ENCODE data around the gene SDR42E1.
"Not testable (repeated sequence)": the region's sequence is repeated elsewhere in the genome, so short reads cannot be mapped to it uniquely, and the experiment has no call there.

The SDR42E1 gene

GRCh38 chr16:81977335-81977942, 33.8 kb downstream of the SDR42E1 start:
- not testable (repeated sequence) for H3K23ac ChIP-seq (ENCODE audit: low read depth, low read length, poor library complexity); H3K4me2 ChIP-seq (ENCODE audit: insufficient read depth, low read length, poor library complexity, severe bottlenecking); H3K4me1 ChIP-seq (ENCODE audit: control insufficient read depth in 2 of 2, insufficient read depth in 1 of 2, low read depth in 1 of 2, low read length in 2 of 2); H3K4me3 ChIP-seq (ENCODE audit: low read length in 2 of 2); H2BK12ac ChIP-seq (ENCODE audit: low read length); H2AFZ ChIP-seq (ENCODE audit: low read length); H3K36me3 ChIP-seq (replicated peaks in 1 of 2; ENCODE audit: control insufficient read depth in 2 of 2, insufficient read depth in 2 of 2, low read length in 2 of 2); H4K8ac ChIP-seq (ENCODE audit: low read depth, low read length); DNase-seq (ENCODE audit: low spot score); H3K27ac ChIP-seq (replicated peaks; ENCODE audit: low read length); H2BK15ac ChIP-seq (ENCODE audit: low read length); H3K4ac ChIP-seq (ENCODE audit: low read length); H2BK5ac ChIP-seq (ENCODE audit: low read length); H3K14ac ChIP-seq (ENCODE audit: low read length); H3K9me3 ChIP-seq (replicated peaks in 1 of 2; ENCODE audit: control insufficient read depth in 2 of 2, insufficient read depth in 1 of 2, low read depth in 1 of 2, low read length in 2 of 2); H3K18ac ChIP-seq (ENCODE audit: low read length); H3K27me3 ChIP-seq (ENCODE audit: control insufficient read depth in 3 of 3, insufficient read depth in 3 of 3, low read depth in 1 of 3, low read length in 3 of 3); H3K79me1 ChIP-seq (ENCODE audit: low read depth, low read length); H4K91ac ChIP-seq (ENCODE audit: low read depth, low read length, poor library complexity); H3K9ac ChIP-seq (ENCODE audit: low read depth, low read length, poor library complexity); H2AK5ac ChIP-seq (ENCODE audit: low read depth, low read length); H2BK120ac ChIP-seq (ENCODE audit: low read depth, low read length)
- no CpG with 5 or more reads among the region's 26 CpGs for WGBS, 2 donors (ENCODE audit: extremely low coverage in 2 of 2, insufficient read length in 2 of 2, insufficient replicate concordance in 1 of 2)

DNA sequence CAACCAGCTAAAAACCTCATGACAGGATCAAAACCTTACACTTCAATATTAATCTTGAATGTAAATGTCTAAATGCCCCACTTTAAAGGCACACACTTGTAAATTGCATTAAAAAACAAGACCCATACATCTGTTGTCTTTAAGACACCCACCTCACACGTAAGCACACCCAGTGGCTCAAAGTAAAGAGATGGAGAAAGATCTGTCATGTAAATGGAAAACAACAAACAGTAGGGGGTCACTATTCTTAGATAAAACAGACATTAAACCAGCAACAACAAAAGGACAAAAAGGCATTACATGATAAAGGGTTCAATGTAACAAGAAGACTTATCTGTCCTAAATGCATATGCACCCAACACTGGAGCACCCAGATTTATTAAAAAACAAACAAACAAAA, 35.6 kb downstream of the SDR42E1 start:
- Histone ChIP-seq H4K91ac (ENCODE audit: low read depth, low read length, poor library complexity) (no peak overlapping the region), H3K27ac (replicated peaks; ENCODE audit: low read length) (no peak overlapping the region), H3K36me3 (replicated peaks in 1 of 2; ENCODE audit: control insufficient read depth in 2 of 2, insufficient read depth in 2 of 2, low read length in 2 of 2) (no peaks in the 10 kb centered on the region), H3K4ac (ENCODE audit: low read length) (no peak overlapping the region), H3K14ac (ENCODE audit: low read length) (no peak overlapping the region), H3K4me1 (ENCODE audit: control insufficient read depth in 2 of 2, insufficient read depth in 1 of 2, low read depth in 1 of 2, low read length in 2 of 2) (no peaks in the 10 kb centered on the region), H2BK120ac (ENCODE audit: low read depth, low read length) (no peak overlapping the region), H3K4me3 (ENCODE audit: low read length in 2 of 2) (no peak overlapping the region), H4K8ac (ENCODE audit: low read depth, low read length) (no peak overlapping the region), H3K23ac (ENCODE audit: low read depth, low read length, poor library complexity) (no peak overlapping the region), H2BK15ac (ENCODE audit: low read length) (no peak overlapping the region), H3K9ac (ENCODE audit: low read depth, low read length, poor library complexity) (no peak overlapping the region), H3K27me3 (ENCODE audit: control insufficient read depth in 3 of 3, insufficient read depth in 3 of 3, low read depth in 1 of 3, low read length in 3 of 3) (no peaks in the 10 kb centered on the region), H2AK5ac (ENCODE audit: low read depth, low read length) (no peak overlapping the region), H3K9me3 (replicated peaks in 1 of 2; ENCODE audit: control insufficient read depth in 2 of 2, insufficient read depth in 1 of 2, low read depth in 1 of 2, low read length in 2 of 2) (peaks cover 0 to 3% of the 10 kb centered on the region in 2 donors), H3K79me1 (ENCODE audit: low read depth, low read length) (no peaks in the 10 kb centered on the region), H2BK12ac (ENCODE audit: low read length) (no peak overlapping the region), H2BK5ac (ENCODE audit: low read length) (no peak overlapping the region), H3K4me2 (ENCODE audit: insufficient read depth, low read length, poor library complexity, severe bottlenecking) (no peak overlapping the region), H2AFZ (ENCODE audit: low read length) (no peak overlapping the region), H3K18ac (ENCODE audit: low read length) (no peak overlapping the region)
- WGBS, 2 donors (ENCODE audit: extremely low coverage in 2 of 2, insufficient read length in 2 of 2, insufficient replicate concordance in 1 of 2): no CpG with 5 or more reads among the region's 1 CpG
- no peak for DNase-seq (ENCODE audit: low spot score)

DNA sequence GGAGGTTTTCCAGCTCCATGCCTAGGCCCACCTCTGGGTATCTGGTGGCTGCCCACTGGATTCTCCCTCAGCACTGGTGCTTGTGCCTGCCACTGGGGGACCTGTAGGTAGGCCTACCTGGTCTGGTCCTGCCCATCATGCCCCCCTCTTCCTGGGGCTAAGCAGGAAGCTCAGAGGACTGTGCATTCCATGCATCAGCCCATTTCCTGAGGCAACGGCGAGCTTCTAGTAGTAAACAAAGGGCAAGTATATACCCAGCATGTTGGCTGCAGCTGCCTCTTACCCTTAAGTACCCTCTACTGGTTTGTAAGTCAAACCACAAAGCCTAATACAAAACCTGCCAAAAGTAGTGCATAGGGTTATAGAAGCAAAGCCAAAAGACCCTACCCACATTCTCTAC, 37.5 kb downstream of the SDR42E1 start:
- Histone ChIP-seq H2BK120ac (ENCODE audit: low read depth, low read length) (no peak overlapping the region), H4K8ac (ENCODE audit: low read depth, low read length) (no peak overlapping the region), H4K91ac (ENCODE audit: low read depth, low read length, poor library complexity) (no peak overlapping the region), H3K14ac (ENCODE audit: low read length) (no peak overlapping the region), H2BK5ac (ENCODE audit: low read length) (no peak overlapping the region), H3K4me2 (ENCODE audit: insufficient read depth, low read length, poor library complexity, severe bottlenecking) (no peak overlapping the region), H3K23ac (ENCODE audit: low read depth, low read length, poor library complexity) (no peak overlapping the region), H3K9ac (ENCODE audit: low read depth, low read length, poor library complexity) (no peak overlapping the region), H3K18ac (ENCODE audit: low read length) (no peak overlapping the region), H3K79me1 (ENCODE audit: low read depth, low read length) (no peaks in the 10 kb centered on the region), H3K27me3 (ENCODE audit: control insufficient read depth in 3 of 3, insufficient read depth in 3 of 3, low read depth in 1 of 3, low read length in 3 of 3) (no peaks in the 10 kb centered on the region), H3K36me3 (replicated peaks in 1 of 2; ENCODE audit: control insufficient read depth in 2 of 2, insufficient read depth in 2 of 2, low read length in 2 of 2) (no peaks in the 10 kb centered on the region), H2AFZ (ENCODE audit: low read length) (no peak overlapping the region), H2BK15ac (ENCODE audit: low read length) (no peak overlapping the region), H3K27ac (replicated peaks; ENCODE audit: low read length) (no peak overlapping the region), H3K4me1 (ENCODE audit: control insufficient read depth in 2 of 2, insufficient read depth in 1 of 2, low read depth in 1 of 2, low read length in 2 of 2) (no peaks in the 10 kb centered on the region), H3K4ac (ENCODE audit: low read length) (no peak overlapping the region), H3K4me3 (ENCODE audit: low read length in 2 of 2) (no peak overlapping the region), H2AK5ac (ENCODE audit: low read depth, low read length) (no peak overlapping the region), H3K9me3 (replicated peaks in 1 of 2; ENCODE audit: control insufficient read depth in 2 of 2, insufficient read depth in 1 of 2, low read depth in 1 of 2, low read length in 2 of 2) (peaks cover 0 to 3% of the 10 kb centered on the region in 2 donors), H2BK12ac (ENCODE audit: low read length) (no peak overlapping the region)
- no peak for DNase-seq (ENCODE audit: low spot score)
- no CpG with 5 or more reads among the region's 2 CpGs for WGBS, 2 donors (ENCODE audit: extremely low coverage in 2 of 2, insufficient read length in 2 of 2, insufficient replicate concordance in 1 of 2)

GRCh38 chr16:81971853-81972252, 39.4 kb downstream of the SDR42E1 start:
- H3K4me1 ChIP-seq (ENCODE audit: control insufficient read depth in 2 of 2, insufficient read depth in 1 of 2, low read depth in 1 of 2, low read length in 2 of 2): no peaks in the 10 kb centered on the region
- no peaks in the 10 kb centered on the region for H3K27me3 ChIP-seq (ENCODE audit: control insufficient read depth in 3 of 3, insufficient read depth in 3 of 3, low read depth in 1 of 3, low read length in 3 of 3)
- H2BK12ac ChIP-seq (ENCODE audit: low read length): no peak overlapping the region
- no peak overlapping the region for H3K4me3 ChIP-seq (ENCODE audit: low read length in 2 of 2)
- H3K4ac ChIP-seq (ENCODE audit: low read length): no peak overlapping the region
- no peak overlapping the region for H3K9ac ChIP-seq (ENCODE audit: low read depth, low read length, poor library complexity)
- no peaks in the 10 kb centered on the region for H3K36me3 ChIP-seq (replicated peaks in 1 of 2; ENCODE audit: control insufficient read depth in 2 of 2, insufficient read depth in 2 of 2, low read length in 2 of 2)
- H3K14ac ChIP-seq (ENCODE audit: low read length): no peak overlapping the region
- no peak overlapping the region for H3K4me2 ChIP-seq (ENCODE audit: insufficient read depth, low read length, poor library complexity, severe bottlenecking)
- no CpG with 5 or more reads among the region's 1 CpG for WGBS, 2 donors (ENCODE audit: extremely low coverage in 2 of 2, insufficient read length in 2 of 2, insufficient replicate concordance in 1 of 2)
- no peak overlapping the region for H2BK120ac ChIP-seq (ENCODE audit: low read depth, low read length)
- H2AFZ ChIP-seq (ENCODE audit: low read length): no peak overlapping the region
- H3K23ac ChIP-seq (ENCODE audit: low read depth, low read length, poor library complexity): no peak overlapping the region
- H2AK5ac ChIP-seq (ENCODE audit: low read depth, low read length): no peak overlapping the region
- no peak overlapping the region for H3K18ac ChIP-seq (ENCODE audit: low read length)
- H4K91ac ChIP-seq (ENCODE audit: low read depth, low read length, poor library complexity): no peak overlapping the region
- no peak overlapping the region for H2BK5ac ChIP-seq (ENCODE audit: low read length)
- peaks cover 0 to 3% of the 10 kb centered on the region in 2 donors for H3K9me3 ChIP-seq (replicated peaks in 1 of 2; ENCODE audit: control insufficient read depth in 2 of 2, insufficient read depth in 1 of 2, low read depth in 1 of 2, low read length in 2 of 2)
- no peaks in the 10 kb centered on the region for H3K79me1 ChIP-seq (ENCODE audit: low read depth, low read length)
- no peak overlapping the region for H4K8ac ChIP-seq (ENCODE audit: low read depth, low read length)
- DNase-seq (ENCODE audit: low spot score): no peak
- no peak overlapping the region for H3K27ac ChIP-seq (replicated peaks; ENCODE audit: low read length)
- H2BK15ac ChIP-seq (ENCODE audit: low read length): no peak overlapping the region
